GM18873 (cell line): ENCODE measurements around the gene SMLR1.

Experiments used
- ATAC-seq: cut with Tn5 transposase; IDR thresholded peaks from one replicate; pipeline ENCODE4 v1.9.1; 2021; ENCODE audit warnings: mild to moderate bottlenecking, moderate library complexity, moderate number of reproducible peaks; ENCODE audit not compliant: unreplicated experiment, low FRiP score

SMLR1 gene

DNA sequence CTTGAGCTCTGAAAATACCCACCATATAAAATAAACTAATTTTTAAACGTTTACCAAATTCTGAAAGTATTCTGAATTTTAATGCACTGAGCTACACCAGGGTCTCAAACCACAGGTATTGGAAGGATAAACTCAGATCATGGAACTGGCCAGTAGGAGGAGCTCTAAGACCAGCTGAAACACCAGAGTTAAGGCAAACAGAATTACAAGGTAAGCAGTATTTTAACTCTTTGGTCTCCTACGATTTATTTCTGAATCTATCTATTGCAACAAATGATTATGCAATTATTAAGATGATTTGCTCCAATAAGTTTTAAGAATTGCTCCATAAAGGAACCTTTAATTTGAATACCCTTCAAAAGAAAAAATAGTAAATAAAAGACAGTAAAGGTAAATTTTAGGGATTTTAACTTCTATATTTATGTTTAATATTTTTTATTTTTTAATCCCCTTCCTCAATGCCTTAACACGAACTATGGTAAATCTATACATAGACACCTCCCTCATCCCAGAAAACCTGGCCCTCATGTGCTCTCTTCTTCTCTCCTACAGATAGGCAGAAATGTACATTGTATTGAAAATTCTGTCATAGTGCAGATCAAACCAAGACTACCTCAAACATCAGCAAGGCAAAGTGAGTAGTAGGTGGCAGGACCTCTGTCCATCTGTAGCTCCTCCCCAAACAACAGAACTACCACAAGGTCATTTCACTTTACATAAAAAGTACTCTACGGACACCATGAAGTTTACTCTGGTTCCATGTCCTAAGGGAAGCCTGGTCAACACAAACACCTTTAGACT, 58.4 kb downstream of the SMLR1 start:
- ATAC-seq: peak; percentile 86
